Natural killer cell (primary cell): ENCODE measurements around the gene KREMEN1. TPM values are rescaled to one million over a fixed set of nuclear protein-coding genes. Genes with fewer than 3 reads are reported as not detected.
A peak's percentile ranks its signal among the peaks of the same experiment; 100 is the strongest.

ENCODE experiments used
- ATAC-seq, 3 donors: fragments of 150-1000 bp in 2 of 3; fragments of 200-7000 bp in 1 of 3; cut with Tn5 transposase; 1 replicate in 1 of 3; 2 replicates in 2 of 3; pipeline ENCODE4 v1.10.0; 2021; ENCODE audit warnings: mild to moderate bottlenecking in 2 of 3, moderate library complexity in 2 of 3
- DNase-seq, 2 donors: peaks; one replicate each; pipeline versions ENCODE4 v3.0.0 to v3.0.0-alpha.2; 2013 to 2021; ENCODE audit warnings: mixed read lengths in 1 of 2
- H3K27ac ChIP-seq: one replicate; pipeline ENCODE4 v1.5.1; 2013; ENCODE audit warnings: mild to moderate bottlenecking, low read length
- H3K27me3 ChIP-seq: one replicate; pipeline ENCODE4 v1.6.1; 2013; ENCODE audit warnings: low read length; ENCODE audit not compliant: control insufficient read depth, insufficient read depth
- H3K36me3 ChIP-seq: one replicate; pipeline ENCODE4 v1.6.1; 2013; ENCODE audit warnings: low read length; ENCODE audit not compliant: control insufficient read depth, insufficient read depth
- H3K4me1 ChIP-seq: one replicate; pipeline ENCODE4 v1.6.1; 2013; ENCODE audit warnings: low read length; ENCODE audit not compliant: control insufficient read depth, insufficient read depth
- H3K4me3 ChIP-seq: one replicate; pipeline ENCODE4 v1.5.1; 2013; ENCODE audit warnings: low read length
- H3K9me3 ChIP-seq: one replicate; pipeline ENCODE4 v1.6.1; 2013; ENCODE audit warnings: low read length; ENCODE audit not compliant: control insufficient read depth, insufficient read depth
- H3K27ac Mint-ChIP-seq, 2 donors: one replicate each; pipeline ENCODE4 v1.8.0; 2022; ENCODE audit warnings: mild to moderate bottlenecking in 2 of 2, mixed read lengths in 2 of 2, moderate library complexity in 1 of 2
- H3K27me3 Mint-ChIP-seq, 2 donors: one replicate each; pipeline ENCODE4 v1.8.0; 2022; ENCODE audit warnings: low read depth in 2 of 2, mixed read lengths in 2 of 2
- H3K36me3 Mint-ChIP-seq: one replicate; pipeline ENCODE4 v1.8.0; 2022; ENCODE audit warnings: mixed read lengths
- H3K4me1 Mint-ChIP-seq, 2 donors: one replicate each; pipeline ENCODE4 v1.8.0; 2022; ENCODE audit warnings: mixed read lengths in 2 of 2
- H3K4me3 Mint-ChIP-seq: one replicate; pipeline ENCODE4 v1.8.0; 2022; ENCODE audit warnings: mild to moderate bottlenecking, moderate library complexity, mixed read lengths
- H3K9me3 Mint-ChIP-seq, 2 donors: one replicate each; pipeline ENCODE4 v1.8.0; 2022; ENCODE audit warnings: mixed read lengths in 2 of 2
- WGBS: methylation state at CpG from one replicate; pipeline ENCODE4 v1.1.7; 2013; ENCODE audit warnings: missing lambda C conversion rate; ENCODE audit not compliant: insufficient coverage; 5-methylcytosine and 5-hydroxymethylcytosine counted together
- intact Hi-C: fragments of 100-400 bp; cut with micrococcal nuclease; formaldehyde crosslinking; loops from one replicate; pipeline ENCODE4 v1.14.2; 2022
- total RNA-seq, 4 donors: library from RNA; stranded (reverse); fragments of 120-200 nt in 1 of 4; gene quantifications; one replicate each; pipeline versions ENCODE4 v1.2.3 to v1.2.4, GENCODE V29; 2013 to 2022
- TF ChIP-seq, protein P1 (sequence below): fragments of 200-600 bp; IDR thresholded peaks from one replicate; pipeline ENCODE4 v1.8.0; 2022; ENCODE audit warnings: antibody characterized with exemption

KREMEN1 gene
- total RNA-seq, 3 donors from 2014 or later (not counting 1 experiment from before 2014, with no cell fraction given) = 0.23 TPM; not detected in 2

DNA sequence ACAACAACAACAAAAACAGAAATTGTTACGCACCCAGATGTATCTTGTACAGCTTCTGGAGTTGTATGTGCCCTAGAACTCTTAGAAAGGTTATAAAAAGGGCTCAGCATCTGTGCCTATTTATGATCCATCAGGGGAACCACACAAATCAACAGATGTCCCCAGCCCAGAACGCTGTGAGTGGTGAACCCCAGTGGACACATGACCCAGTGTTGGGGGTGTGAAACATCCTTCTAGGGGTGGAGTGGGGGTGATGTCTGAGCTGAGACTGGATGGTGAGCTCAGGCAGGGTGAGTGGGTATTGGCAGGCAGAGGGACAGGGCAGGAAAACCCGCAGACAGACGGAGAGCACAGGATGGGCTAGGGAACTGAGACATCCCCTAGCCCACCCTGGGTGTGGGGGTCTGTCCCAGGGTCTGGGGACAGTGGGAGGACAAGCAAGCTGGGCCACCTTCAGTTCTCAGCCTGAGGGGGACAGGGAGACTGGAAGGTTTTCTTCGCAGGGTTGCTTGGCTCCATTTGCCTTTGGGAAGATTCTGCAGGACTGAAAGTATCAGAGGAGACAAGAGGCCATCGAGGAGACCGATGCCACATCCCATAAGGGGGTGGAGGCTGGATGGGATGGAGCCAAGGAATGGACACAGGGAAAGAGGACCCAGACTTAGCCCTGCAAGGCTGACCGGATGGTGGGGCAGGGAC, 127.0 kb downstream of the KREMEN1 start:
- H3K27me3 ChIP-seq = no peaks in the 10 kb centered on the region
- no peak for ATAC-seq
- H3K9me3 Mint-ChIP-seq = no peaks in the 10 kb centered on the region
- no peak overlapping the region for H3K4me3 ChIP-seq
- no peaks in the 10 kb centered on the region for H3K9me3 ChIP-seq
- no peaks in the 10 kb centered on the region for H3K36me3 ChIP-seq
- H3K36me3 Mint-ChIP-seq = no peaks in the 10 kb centered on the region
- no peak overlapping the region for H3K4me3 Mint-ChIP-seq
- no peaks in the 10 kb centered on the region for H3K27me3 Mint-ChIP-seq
- H3K4me1 ChIP-seq = peaks cover 25% of the 10 kb centered on the region
- 90% methylated on average over 8 of the region's 8 CpGs for WGBS
- H3K4me1 Mint-ChIP-seq = peaks cover 20 to 35% of the 10 kb centered on the region in 2 donors
- no peak for DNase-seq
- no peak overlapping the region for H3K27ac Mint-ChIP-seq
- intact Hi-C loops = loop anchor here (5.0 kb wide), 1 partner anchor 47 kb away; no protein-coding TSS in a partner anchor
- TF ChIP-seq, protein P1, sequence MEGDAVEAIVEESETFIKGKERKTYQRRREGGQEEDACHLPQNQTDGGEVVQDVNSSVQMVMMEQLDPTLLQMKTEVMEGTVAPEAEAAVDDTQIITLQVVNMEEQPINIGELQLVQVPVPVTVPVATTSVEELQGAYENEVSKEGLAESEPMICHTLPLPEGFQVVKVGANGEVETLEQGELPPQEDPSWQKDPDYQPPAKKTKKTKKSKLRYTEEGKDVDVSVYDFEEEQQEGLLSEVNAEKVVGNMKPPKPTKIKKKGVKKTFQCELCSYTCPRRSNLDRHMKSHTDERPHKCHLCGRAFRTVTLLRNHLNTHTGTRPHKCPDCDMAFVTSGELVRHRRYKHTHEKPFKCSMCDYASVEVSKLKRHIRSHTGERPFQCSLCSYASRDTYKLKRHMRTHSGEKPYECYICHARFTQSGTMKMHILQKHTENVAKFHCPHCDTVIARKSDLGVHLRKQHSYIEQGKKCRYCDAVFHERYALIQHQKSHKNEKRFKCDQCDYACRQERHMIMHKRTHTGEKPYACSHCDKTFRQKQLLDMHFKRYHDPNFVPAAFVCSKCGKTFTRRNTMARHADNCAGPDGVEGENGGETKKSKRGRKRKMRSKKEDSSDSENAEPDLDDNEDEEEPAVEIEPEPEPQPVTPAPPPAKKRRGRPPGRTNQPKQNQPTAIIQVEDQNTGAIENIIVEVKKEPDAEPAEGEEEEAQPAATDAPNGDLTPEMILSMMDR = no peak
- no peak overlapping the region for H3K27ac ChIP-seq

DNA sequence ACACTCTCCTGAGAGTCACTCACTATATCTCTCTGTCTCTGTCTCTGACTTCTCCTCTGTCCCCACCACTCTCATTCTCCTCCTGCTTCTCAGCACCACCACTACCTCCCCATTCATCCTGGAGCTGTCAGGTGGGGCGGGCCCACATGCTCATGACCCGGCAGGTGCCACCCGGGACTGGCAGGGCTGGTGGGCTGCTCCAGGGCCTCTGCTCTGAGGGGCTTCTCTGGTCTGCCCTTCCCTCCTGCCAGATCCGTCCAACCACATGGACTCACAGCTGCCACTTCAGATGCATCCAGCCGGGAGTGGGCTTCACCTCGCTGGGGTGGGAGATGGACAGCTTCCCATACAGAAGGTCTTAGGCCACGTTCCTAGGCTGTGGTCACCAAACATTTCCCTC, 128.1 kb downstream of the KREMEN1 start:
- no peaks in the 10 kb centered on the region for H3K36me3 Mint-ChIP-seq
- H3K4me3 Mint-ChIP-seq = no peak overlapping the region
- H3K36me3 ChIP-seq = no peaks in the 10 kb centered on the region
- WGBS = 87% methylated on average over 7 of the region's 7 CpGs
- no peaks in the 10 kb centered on the region for H3K27me3 Mint-ChIP-seq
- DNase-seq = no peak
- no peaks in the 10 kb centered on the region for H3K9me3 Mint-ChIP-seq
- no peaks in the 10 kb centered on the region for H3K9me3 ChIP-seq
- intact Hi-C loops = loop anchor here (5.0 kb wide), 1 partner anchor 46 kb away; no protein-coding TSS in a partner anchor
- TF ChIP-seq, protein P1 = no peak
- H3K4me1 Mint-ChIP-seq = peaks cover 27 to 35% of the 10 kb centered on the region in 2 donors
- ATAC-seq = no peak
- no peaks in the 10 kb centered on the region for H3K27me3 ChIP-seq
- no peak overlapping the region for H3K27ac ChIP-seq
- H3K27ac Mint-ChIP-seq = no peak overlapping the region
- no peak overlapping the region for H3K4me3 ChIP-seq
- peaks cover 31% of the 10 kb centered on the region for H3K4me1 ChIP-seq

DNA sequence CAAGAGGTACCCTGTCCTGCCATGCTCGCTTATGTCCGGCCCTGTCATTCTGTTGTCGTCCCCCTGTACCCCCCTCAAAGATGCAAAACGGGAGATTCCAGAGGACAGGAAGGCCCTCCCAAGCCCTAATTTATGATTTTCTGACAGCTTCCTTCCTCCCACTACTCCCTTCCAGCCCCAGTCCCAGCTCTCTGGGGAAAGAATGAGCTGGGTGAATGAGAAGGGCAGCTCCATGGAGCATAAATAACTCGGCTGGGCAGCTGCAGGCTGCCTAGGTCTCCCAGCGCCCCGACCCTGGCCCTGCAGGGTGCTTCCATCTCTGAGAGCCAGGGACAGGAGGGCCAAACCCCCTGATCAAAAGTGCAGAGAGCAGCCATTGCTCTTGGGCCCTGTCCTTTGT, 128.9 kb downstream of the KREMEN1 start:
- WGBS = 51% methylated on average over 7 of the region's 7 CpGs
- TF ChIP-seq, protein P1 = no peak
- H3K9me3 Mint-ChIP-seq = no peaks in the 10 kb centered on the region
- H3K27ac Mint-ChIP-seq = peak overlapping the region in 1 of 2 donors; percentile 75
- DNase-seq = no peak
- H3K4me3 ChIP-seq = no peak overlapping the region
- H3K36me3 ChIP-seq = no peaks in the 10 kb centered on the region
- H3K27ac ChIP-seq = no peak overlapping the region
- no peaks in the 10 kb centered on the region for H3K9me3 ChIP-seq
- intact Hi-C loops = loop anchor here (5.0 kb wide), 1 partner anchor 46 kb away; no protein-coding TSS in a partner anchor
- ATAC-seq = no peak
- H3K4me1 Mint-ChIP-seq = peaks cover 32 to 42% of the 10 kb centered on the region in 2 donors
- peaks cover 39% of the 10 kb centered on the region for H3K4me1 ChIP-seq
- H3K36me3 Mint-ChIP-seq = no peaks in the 10 kb centered on the region
- peaks cover 6% of the 10 kb centered on the region for H3K27me3 ChIP-seq
- peaks cover 0 to 3% of the 10 kb centered on the region in 2 donors for H3K27me3 Mint-ChIP-seq
- no peak overlapping the region for H3K4me3 Mint-ChIP-seq
